Psoas muscle (tissue), 8 donors: ENCODE measurements around the gene CEP19. TPM values are rescaled to one million over a fixed set of nuclear protein-coding genes. Genes with fewer than 3 reads are reported as not detected.

Experiments
- ATAC-seq, 4 donors: fragments of 200-7000 bp; cut with Tn5 transposase; one replicate each; pipeline ENCODE4 v1.9.1; 2020; ENCODE audit warnings: moderate library complexity in 3 of 4, mild to moderate bottlenecking in 2 of 4
- DNase-seq, 2 donors: peaks; one replicate each; pipeline ENCODE4 v3.0.0-alpha.2; 2020
- H3K27ac ChIP-seq: fragments of 200-600 bp; one replicate; pipeline ENCODE4 v1.8.0; 2022
- H3K27me3 ChIP-seq, 3 donors: fragments of 200-600 bp in 1 of 3; one replicate each; pipeline versions ENCODE4 v1.6.1 to v1.8.0; 2013 to 2022; ENCODE audit warnings: low read length in 2 of 3, mild to moderate bottlenecking in 2 of 3, moderate library complexity in 1 of 3; ENCODE audit not compliant: insufficient read depth in 3 of 3
- H3K36me3 ChIP-seq, 2 donors: fragments of 200-600 bp in 1 of 2; one replicate each; pipeline versions ENCODE4 v1.6.1 to v1.8.0; 2013 to 2022; ENCODE audit warnings: low read depth in 1 of 2, mild to moderate bottlenecking in 1 of 2, moderate library complexity in 1 of 2; ENCODE audit not compliant: insufficient read depth in 1 of 2
- H3K4me1 ChIP-seq: fragments of 200-600 bp; one replicate; pipeline ENCODE4 v1.8.0; 2022
- H3K4me3 ChIP-seq: fragments of 200-600 bp; one replicate; pipeline ENCODE4 v1.8.0; 2022; ENCODE audit warnings: mild to moderate bottlenecking
- H3K9me3 ChIP-seq: fragments of 200-600 bp; one replicate; pipeline ENCODE4 v1.8.0; 2022
- CTCF ChIP-seq: fragments of 200-600 bp; IDR thresholded peaks from one replicate; pipeline ENCODE4 v1.8.0; 2022; ENCODE audit warnings: antibody characterized with exemption
- WGBS, 3 donors: extraction: QIAGEN DNeasy Blood & Tissue Kit; methylation state at CpG; one replicate each; pipeline versions ENCODE4 v1.1.6 to v1.1.7; 2013; 5-methylcytosine and 5-hydroxymethylcytosine counted together
- intact Hi-C, 2 donors: fragments of 100-400 bp; cut with DNase I; formaldehyde crosslinking; loops; one replicate each; pipeline versions ENCODE4 v1.11.0 to v1.14.2; 2022
- polyA plus RNA-seq, 3 donors: library from polyadenylated mRNA; stranded (reverse); fragments of 200-250 nt; gene quantifications; one replicate each; pipeline ENCODE4 v1.2.3, GENCODE V29; 2013
- total RNA-seq, 4 donors: library from RNA; stranded (reverse); fragmentation: NEBNext Ultra II Directional in 2 of 4; extraction: Animal tissue kit (Norgen Biotek cat#: 25700) in 2 of 4; gene quantifications; one replicate each; pipeline versions ENCODE4 v1.2.1 to v1.2.4, GENCODE V29; 2021 to 2023
- donor health status: healthy with polysubstance abuse.
- donor health status: DM: no; HTN: no; CAD: no; lungs with moderate emphysema.
- donor health status: Bipolar disorder and iron deficiency.
- donor health status: healthy.
- donor health status: DM: yes; HTN: yes; CAD: no.
- donor health status: DM: no; HTN: no; CAD: no.
- donor health status: DM: no; HTN: no; CAD: no.
- donor health status: DM: yes; HTN: yes; CAD: no.

Gene CEP19
- total and polyA plus RNA-seq, 7 donors, result 0.30 to 6.2 (median 0.67) TPM

DNA sequence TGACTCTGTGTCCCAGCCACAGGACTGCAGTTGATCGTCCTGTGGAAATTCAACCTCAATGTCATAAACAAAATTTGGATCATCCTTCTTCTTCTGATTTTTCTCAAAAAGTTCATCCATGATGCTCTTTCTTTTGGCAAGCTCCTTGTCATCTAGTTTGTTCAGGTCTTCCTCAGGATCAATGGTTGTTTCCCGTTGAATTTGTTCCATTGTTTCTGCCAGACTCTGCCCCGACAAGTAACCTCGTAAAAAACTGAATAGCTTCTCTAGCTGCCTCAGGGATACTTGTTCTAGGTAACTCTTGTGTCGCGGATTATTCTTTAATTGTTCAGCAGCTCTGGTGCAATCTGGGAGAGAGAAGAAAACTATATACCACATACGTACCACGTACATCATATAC, 4.5 kb downstream of the CEP19 start:
- Histone ChIP-seq H3K36me3 (no peaks in the 10 kb centered on the region), H3K4me3 (no peak overlapping the region), H3K27ac (no peak overlapping the region), H3K4me1 (peaks cover 6% of the 10 kb centered on the region), H3K27me3 (no peaks in the 10 kb centered on the region), H3K9me3 (no peaks in the 10 kb centered on the region)
- no peak for TF ChIP-seq CTCF
- DNase-seq (no peak), ATAC-seq (no peak)
- 86 to 92% (median 90%) methylated on average over 8 of the region's 8 CpGs for WGBS, 3 donors
- intact Hi-C loops, result no loop called here

GRCh38 chr3:196706731-196707130, 5.3 kb downstream of the CEP19 start:
- Histone ChIP-seq H3K4me3 (no peak overlapping the region), H3K4me1 (peaks cover 6% of the 10 kb centered on the region), H3K27ac (no peak overlapping the region), H3K36me3 (no peaks in the 10 kb centered on the region), H3K9me3 (no peaks in the 10 kb centered on the region), H3K27me3 (no peaks in the 10 kb centered on the region)
- intact Hi-C loops, result no loop called here
- no peak for ATAC-seq
- 97 to 100% (median 99%) methylated on average over 4 of the region's 4 CpGs for WGBS, 3 donors
- no peak for TF ChIP-seq CTCF
- no peak for DNase-seq

- Histone ChIP-seq H3K4me1 (peaks cover 3% of the 10 kb centered on the region), H3K27me3 (no peaks in the 10 kb centered on the region), H3K4me3 (no peak overlapping the region), H3K27ac (no peak overlapping the region), H3K9me3 (no peaks in the 10 kb centered on the region), H3K36me3 (no peaks in the 10 kb centered on the region)
- TF ChIP-seq CTCF, result no peak
- WGBS, 3 donors, result 69 to 89% (median 85%) methylated on average over 5 of the region's 5 CpGs
- intact Hi-C loops, result no loop called here
- DNase-seq (no peak), ATAC-seq (no peak)
Measured at GRCh38 chr3:196706327-196706726, 5.7 kb downstream of the CEP19 start.

DNA sequence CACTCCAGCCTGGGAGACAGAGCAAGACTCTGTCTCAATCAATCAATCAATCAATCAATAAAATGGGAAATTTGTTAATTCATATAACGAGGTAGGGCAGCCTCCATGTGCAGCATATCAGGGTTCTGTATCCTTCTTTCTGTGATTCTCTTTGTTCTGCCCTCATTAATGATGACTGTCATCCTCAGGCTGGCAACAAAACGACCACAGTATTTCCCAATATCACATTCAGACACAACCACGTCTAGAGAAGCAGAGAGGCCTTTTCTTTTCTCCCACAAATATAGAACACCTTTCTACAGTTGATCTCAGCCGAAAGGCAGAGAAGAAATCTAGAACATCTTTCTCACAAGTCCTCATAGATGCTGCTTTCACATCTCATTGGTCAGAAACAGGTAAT, 11.2 kb downstream of the CEP19 start:
- intact Hi-C loops, result no loop called here
- Histone ChIP-seq H3K4me1 (no peaks in the 10 kb centered on the region), H3K27ac (no peak overlapping the region), H3K4me3 (no peak overlapping the region), H3K36me3 (no peaks in the 10 kb centered on the region), H3K9me3 (no peaks in the 10 kb centered on the region), H3K27me3 (no peaks in the 10 kb centered on the region)
- ATAC-seq (no peak), DNase-seq (no peak)
- no peak for TF ChIP-seq CTCF
- 77 to 87% (median 79%) methylated on average over 4 of the region's 4 CpGs for WGBS, 3 donors

DNA sequence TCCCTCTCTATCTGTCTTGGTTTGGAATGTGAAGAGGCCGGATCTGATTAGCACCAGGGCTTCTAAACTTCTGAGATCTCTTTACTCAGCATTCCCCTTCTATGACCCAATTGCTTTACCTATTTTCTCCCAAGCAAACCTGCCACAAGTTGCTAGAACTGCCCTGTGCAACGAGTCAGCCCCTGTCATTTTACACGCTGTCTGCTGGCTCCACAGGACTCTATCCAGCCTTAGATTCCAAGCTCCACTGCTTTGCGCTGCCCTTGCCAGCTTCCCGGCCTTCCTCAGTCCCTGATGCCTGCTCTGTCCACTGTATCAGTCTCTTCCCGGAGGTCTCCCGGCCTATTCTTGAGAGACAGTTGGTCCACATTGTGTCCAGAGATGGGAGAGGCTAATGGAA, 12.3 kb downstream of the CEP19 start:
- Histone ChIP-seq H3K4me1 (no peaks in the 10 kb centered on the region), H3K27me3 (no peaks in the 10 kb centered on the region), H3K4me3 (no peak overlapping the region), H3K27ac (no peak overlapping the region), H3K9me3 (no peaks in the 10 kb centered on the region), H3K36me3 (no peaks in the 10 kb centered on the region)
- 76 to 79% (median 77%) methylated on average over 7 of the region's 7 CpGs for WGBS, 3 donors
- ATAC-seq (no peak), DNase-seq (no peak)
- TF ChIP-seq CTCF, result no peak
- intact Hi-C loops, result no loop called here
